Measurements from ENCODE around the gene LHFPL2.

LHFPL2 gene

DNA sequence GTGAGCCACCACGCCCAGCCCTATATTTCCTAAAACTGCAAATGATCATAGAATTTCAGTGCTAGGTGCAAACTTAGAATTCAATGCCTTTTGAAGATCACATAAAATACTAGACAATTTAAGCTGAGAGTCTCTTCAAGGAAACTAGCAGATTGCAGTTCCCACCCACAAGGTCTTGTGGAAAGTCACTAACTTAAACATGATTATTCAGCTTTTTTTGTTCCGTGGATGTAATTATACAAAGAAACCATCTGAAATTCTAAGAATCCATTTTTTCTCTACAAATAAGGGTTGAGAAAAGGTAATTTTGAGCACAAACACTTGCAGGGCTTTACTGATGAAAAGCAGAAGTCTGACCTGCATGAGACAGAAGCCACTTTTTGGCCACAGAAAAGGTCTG lies 4.5 kb upstream of the LHFPL2 start:
- no peak for DNase-seq (ENCODE audit: low read depth)
- TF ChIP-seq MAX (IDR thresholded peaks at IDR 0.05; ENCODE audit: low read depth, low read length) (no peak), MYC (IDR thresholded peaks at IDR 0.05; ENCODE audit: low read depth, low read length) (no peak), POLR2A (IDR thresholded peaks at IDR 0.05; ENCODE audit: extremely low read depth, insufficient read length) (no peak)
- TF ChIP-seq, protein P1, sequence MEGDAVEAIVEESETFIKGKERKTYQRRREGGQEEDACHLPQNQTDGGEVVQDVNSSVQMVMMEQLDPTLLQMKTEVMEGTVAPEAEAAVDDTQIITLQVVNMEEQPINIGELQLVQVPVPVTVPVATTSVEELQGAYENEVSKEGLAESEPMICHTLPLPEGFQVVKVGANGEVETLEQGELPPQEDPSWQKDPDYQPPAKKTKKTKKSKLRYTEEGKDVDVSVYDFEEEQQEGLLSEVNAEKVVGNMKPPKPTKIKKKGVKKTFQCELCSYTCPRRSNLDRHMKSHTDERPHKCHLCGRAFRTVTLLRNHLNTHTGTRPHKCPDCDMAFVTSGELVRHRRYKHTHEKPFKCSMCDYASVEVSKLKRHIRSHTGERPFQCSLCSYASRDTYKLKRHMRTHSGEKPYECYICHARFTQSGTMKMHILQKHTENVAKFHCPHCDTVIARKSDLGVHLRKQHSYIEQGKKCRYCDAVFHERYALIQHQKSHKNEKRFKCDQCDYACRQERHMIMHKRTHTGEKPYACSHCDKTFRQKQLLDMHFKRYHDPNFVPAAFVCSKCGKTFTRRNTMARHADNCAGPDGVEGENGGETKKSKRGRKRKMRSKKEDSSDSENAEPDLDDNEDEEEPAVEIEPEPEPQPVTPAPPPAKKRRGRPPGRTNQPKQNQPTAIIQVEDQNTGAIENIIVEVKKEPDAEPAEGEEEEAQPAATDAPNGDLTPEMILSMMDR (IDR thresholded peaks at IDR 0.05; ENCODE audit: low read depth, low read length) = no peak
- no peak overlapping the region for H3K4me3 ChIP-seq (ENCODE audit: low read depth, low read length)

- TF ChIP-seq MAX (IDR thresholded peaks at IDR 0.05; ENCODE audit: low read depth, low read length) (no peak), POLR2A (IDR thresholded peaks at IDR 0.05; ENCODE audit: extremely low read depth, insufficient read length) (no peak), MYC (IDR thresholded peaks at IDR 0.05; ENCODE audit: low read depth, low read length) (no peak)
- TF ChIP-seq, protein P1 (IDR thresholded peaks at IDR 0.05; ENCODE audit: low read depth, low read length) = no peak
- no peak for DNase-seq (ENCODE audit: low read depth)
- no peak overlapping the region for H3K4me3 ChIP-seq (ENCODE audit: low read depth, low read length)
These were observed 2.9 kb upstream of the LHFPL2 start for GRCh38 chr5:78651468-78651867.

- no peak overlapping the region for H3K4me3 ChIP-seq (ENCODE audit: low read depth, low read length)
- DNase-seq (ENCODE audit: low read depth) = no peak
- TF ChIP-seq, protein P1 (IDR thresholded peaks at IDR 0.05; ENCODE audit: low read depth, low read length) = no peak
- TF ChIP-seq MYC (IDR thresholded peaks at IDR 0.05; ENCODE audit: low read depth, low read length) (no peak), POLR2A (IDR thresholded peaks at IDR 0.05; ENCODE audit: extremely low read depth, insufficient read length) (no peak), MAX (IDR thresholded peaks at IDR 0.05; ENCODE audit: low read depth, low read length) (no peak)
These were observed 2.0 kb upstream of the LHFPL2 start for GRCh38 chr5:78650531-78650930.

GRCh38 chr5:78649861-78650496 lies 1.4 kb upstream of the LHFPL2 start:
- no peak overlapping the region for H3K4me3 ChIP-seq (ENCODE audit: low read depth, low read length)
- no peak for DNase-seq (ENCODE audit: low read depth)
- TF ChIP-seq, protein P1 (IDR thresholded peaks at IDR 0.05; ENCODE audit: low read depth, low read length) = no peak
- no peak for TF ChIP-seq POLR2A (IDR thresholded peaks at IDR 0.05; ENCODE audit: extremely low read depth, insufficient read length)

- H3K4me3 ChIP-seq (ENCODE audit: low read depth, low read length) = no peak overlapping the region
- DNase-seq (ENCODE audit: low read depth) = no peak
- TF ChIP-seq, protein P1 (IDR thresholded peaks at IDR 0.05; ENCODE audit: low read depth, low read length) = no peak
- no peak for TF ChIP-seq POLR2A (IDR thresholded peaks at IDR 0.05; ENCODE audit: extremely low read depth, insufficient read length)
- TF ChIP-seq MAX (IDR thresholded peaks at IDR 0.05; ENCODE audit: low read depth, low read length) = no peak
- no peak for TF ChIP-seq MYC (IDR thresholded peaks at IDR 0.05; ENCODE audit: low read depth, low read length)
These were observed 681 bp upstream of the LHFPL2 start for GRCh38 chr5:78649211-78649695.
